K562 (cell line): ENCODE measurements around the gene PRKAA1. TPM values are rescaled to one million over a fixed set of nuclear protein-coding genes. Genes with fewer than 3 reads are reported as not detected.

Experiments used
- ATAC-seq: fragments of 200-7000 bp; cut with Tn5 transposase; 3 replicates; pipeline ENCODE4 v1.9.1; 2020; ENCODE audit warnings: moderate library complexity
- BruUV-seq: library from RNA; stranded (reverse); fragments of 400-500 nt; replicated peaks from 2 replicates; lab custom pipeline; 2021; lab: Mats Ljungman, UMichigan
- CTCF ChIA-PET: fragments of 300-600 bp; formaldehyde crosslinking; extraction: SDS; loops from one replicate; lab custom pipeline; 2021; ENCODE audit warnings: low intra/inter-chr PET ratio; lab: Yijun Ruan, JAX
- POLR2A ChIA-PET: fragments of 300-600, 350-650 bp; sonication (Branson Sonifier 250); formaldehyde crosslinking; extraction: SDS; loops from one replicate; lab custom pipeline; 2021; ENCODE audit warnings: antibody characterized with exemption, inconsistent platforms; lab: Yijun Ruan, JAX
- DNase-seq, 4 experiments: peaks; one replicate each; pipeline versions ENCODE4 v3.0.0 to v3.0.0-alpha.2; 2011 to 2018; ENCODE audit warnings: low spot score in 3 of 4, mixed read lengths in 3 of 4; ENCODE audit errors: extremely low read depth in 1 of 4
- FAIRE-seq: peaks from 2 replicates; lab custom pipeline; 2011; peaks lifted over from hg19 to GRCh38; lab: Jason Lieb, UNC
- H2AFZ ChIP-seq: 2 replicates; pipeline ENCODE4 v1.6.0; 2011; ENCODE audit warnings: low read depth, low read length, control low read depth, inconsistent platforms
- H3K27ac ChIP-seq: fragments of 200-600 bp; 3 replicates; pipeline ENCODE4 v1.8.0; 2011; ENCODE audit warnings: low read depth, mild to moderate bottlenecking, control low read depth, inconsistent platforms, low read length, moderate library complexity, mixed read lengths; ENCODE audit errors: extremely low read depth
- H3K27me3 ChIP-seq, 2 experiments: fragments of 300-600 bp in 1 of 2; 2 replicates in 1 of 2; 3 replicates in 1 of 2; pipeline versions ENCODE4 v1.6.0 to v1.8.0; 2011; ENCODE audit warnings: inconsistent platforms in 2 of 2, low read length in 2 of 2, mild to moderate bottlenecking in 1 of 2, mixed read lengths in 1 of 2, moderate library complexity in 1 of 2; ENCODE audit not compliant: control insufficient read depth in 2 of 2, insufficient read depth in 2 of 2
- H3K36me3 ChIP-seq: fragments of 300-600 bp; 3 replicates; pipeline ENCODE4 v1.8.0; 2011; ENCODE audit warnings: mild to moderate bottlenecking, low read length, inconsistent platforms; ENCODE audit not compliant: control insufficient read depth, insufficient read depth
- H3K4me1 ChIP-seq, 2 experiments: fragments of 200-600 bp in 1 of 2; replicated peaks in 1 of 2; 2 replicates in 1 of 2; 3 replicates in 1 of 2; pipeline versions ENCODE4 v1.5.1 to v1.8.0; 2011; ENCODE audit warnings: inconsistent platforms in 2 of 2, low read length in 2 of 2, mild to moderate bottlenecking in 1 of 2, mixed read lengths in 1 of 2, moderate library complexity in 1 of 2; ENCODE audit not compliant: control insufficient read depth in 2 of 2, insufficient read depth in 2 of 2
- H3K4me2 ChIP-seq: 2 replicates; pipeline ENCODE4 v1.6.1; 2011; ENCODE audit warnings: low read length, control low read depth, inconsistent platforms, mixed read lengths; ENCODE audit not compliant: insufficient read depth
- H3K4me3 ChIP-seq: fragments of 200-600 bp; sonication (generic), shearing (Covaris generic); 2 replicates; pipeline ENCODE4 v1.5.1; 2016; ENCODE audit warnings: control low read depth, inconsistent platforms
- H3K79me2 ChIP-seq: fragments of 200-600 bp; 3 replicates; pipeline ENCODE4 v1.8.0; 2011; ENCODE audit warnings: low read length, inconsistent platforms; ENCODE audit not compliant: control insufficient read depth, insufficient read depth
- H3K9ac ChIP-seq, 2 experiments: 2 replicates each; pipeline versions ENCODE4 v1.6.0 to v1.6.1; 2011; ENCODE audit warnings: low read depth in 2 of 2, low read length in 2 of 2, control low read depth in 1 of 2, inconsistent platforms in 1 of 2, mild to moderate bottlenecking in 1 of 2, mixed read lengths in 1 of 2; ENCODE audit not compliant: insufficient read depth in 1 of 2
- H3K9me1 ChIP-seq: one replicate; pipeline ENCODE4 v1.6.0; 2011; ENCODE audit warnings: inconsistent platforms, mild to moderate bottlenecking, low read length, moderate library complexity; ENCODE audit not compliant: control insufficient read depth, insufficient read depth
- H3K9me3 ChIP-seq: replicated peaks from 2 replicates; pipeline ENCODE4 v1.5.1; 2011; ENCODE audit warnings: low read depth, low read length, inconsistent platforms; ENCODE audit not compliant: control insufficient read depth, insufficient read depth
- H4K20me1 ChIP-seq: replicated peaks from 2 replicates; pipeline ENCODE4 v1.6.1; 2011; ENCODE audit warnings: low read length, inconsistent platforms, mixed read lengths; ENCODE audit not compliant: control insufficient read depth, insufficient read depth
- CEBPB ChIP-seq: fragments of 450-650 bp; IDR thresholded peaks from 2 replicates; pipeline ENCODE4 v1.6.1; 2016; ENCODE audit warnings: missing genetic modification characterization, missing compliant biosample characterization
- CEBPG ChIP-seq, 3 experiments: fragments of 200-800 bp in 1 of 3; sonication (Bioruptor generic) in 1 of 3; sonication (generic) in 1 of 3; formaldehyde crosslinking in 1 of 3; IDR thresholded peaks in 2 of 3; conservative IDR thresholded peaks in 1 of 3; 2 replicates each; pipeline versions ENCODE4 v1.6.1 to v1.8.0; 2016 to 2022; ENCODE audit warnings: missing compliant biosample characterization in 2 of 3, missing genetic modification characterization in 2 of 3, mild to moderate bottlenecking in 1 of 3, missing genetic modification reagents in 1 of 3
- DPF2 ChIP-seq: fragments of 450-650 bp; IDR thresholded peaks from 2 replicates; pipeline ENCODE4 v1.6.1; 2016
- FUS ChIP-seq: fragments of 200-400 bp; formaldehyde crosslinking; optimal IDR thresholded peaks from 2 replicates; pipeline ENCODE3; 2017; ENCODE audit warnings: low read depth, low read length
- HNRNPLL ChIP-seq: fragments of 200-400 bp; formaldehyde crosslinking; IDR thresholded peaks from 2 replicates; pipeline ENCODE4 v1.6.1; 2017; ENCODE audit warnings: low read length, low read depth, mild to moderate bottlenecking; ENCODE audit not compliant: poor library complexity, severe bottlenecking
- JUND ChIP-seq, 2 experiments: IDR thresholded peaks; 2 replicates in 1 of 2; 3 replicates in 1 of 2; pipeline ENCODE4 v1.6.1; 2011; ENCODE audit warnings: borderline replicate concordance in 2 of 2, low read depth in 2 of 2, low read length in 2 of 2, improper control_type of control experiment in 1 of 2, missing biosample characterization in 1 of 2, missing genetic modification characterization in 1 of 2, missing genetic modification reagents in 1 of 2
- RFX1 ChIP-seq: fragments of 450-650 bp; IDR thresholded peaks from 2 replicates; pipeline ENCODE4 v1.6.1; 2016; ENCODE audit warnings: mild to moderate bottlenecking, moderate library complexity
- ZNF140 ChIP-seq: fragments of 250-450 bp; sonication (Bioruptor Pico); IDR thresholded peaks from 2 replicates; pipeline ENCODE4 v1.8.0; 2021; ENCODE audit warnings: moderate library complexity, mild to moderate bottlenecking, inconsistent platforms
- ZNF165 ChIP-seq: fragments of 250-450 bp; sonication (Bioruptor Pico); IDR thresholded peaks from 2 replicates; pipeline ENCODE4 v1.4.0; 2020; ENCODE audit warnings: borderline replicate concordance
- WGBS: fragments of 100-300 bp; shearing (Covaris generic); methylation state at CpG from one replicate; pipeline ENCODE4 v1.1.6; 2016; ENCODE audit warnings: low coverage, mixed read lengths; ENCODE audit not compliant: insufficient coverage; ENCODE audit errors: missing lambda C conversion rate; 5-methylcytosine and 5-hydroxymethylcytosine counted together
- in situ Hi-C: fragments of 300-500 bp; cut with MboI; formaldehyde crosslinking; loops from 4 replicates; pipeline ENCODE4 v1.15.0; 2018; ENCODE audit warnings: inconsistent platforms, mixed read lengths
- intact Hi-C: fragments of 100-400 bp; cut with micrococcal nuclease; formaldehyde crosslinking; loops from 2 replicates; pipeline ENCODE4 v1.14.2; 2022
- polyA plus RNA-seq, 8 experiments: library from polyadenylated mRNA; depleted of rRNA in 4 of 8; stranded (reverse) in 5 of 8; unstranded in 3 of 8; fragments of >200 nt; fragmentation: Nextera tagmentation in 2 of 8; fragmentation: Illumina TruSeq in 1 of 8; extraction: Ambion mirVana in 2 of 8; extraction: Trizol in 1 of 8; gene quantifications; 2 replicates each; pipeline versions ENCODE4 v1.2.1 to v1.2.3, GENCODE V29; 2011 to 2014; ENCODE audit warnings: inconsistent platforms in 1 of 8, missing spikeins in 1 of 8
- total RNA-seq, 7 experiments: library from RNA; depleted of rRNA in 6 of 7; stranded (reverse); fragments of >200 nt in 6 of 7; fragmentation: Illumina TruSeq in 2 of 7; extraction: Trizol in 2 of 7; gene quantifications; 2 replicates each; pipeline versions ENCODE4 v1.2.1 to v1.2.3, GENCODE V29; 2011 to 2021; ENCODE audit warnings: low replicate concordance in 1 of 7
- TF ChIP-seq, protein P1 (sequence below): fragments of 450-650 bp; IDR thresholded peaks from 2 replicates; pipeline ENCODE4 v1.6.1; 2018; ENCODE audit not compliant: partially characterized antibody
- TF ChIP-seq, protein P2 (sequence below): sonication (generic); IDR thresholded peaks from 2 replicates; pipeline ENCODE4 v1.6.1; 2016

The PRKAA1 gene
- total and polyA plus RNA-seq, 9 of the 15 experiments (the other 6 are each of a cell fraction or from before 2014, with no cell fraction given), result 24.5 to 84.0 (median 51.4) TPM

DNA sequence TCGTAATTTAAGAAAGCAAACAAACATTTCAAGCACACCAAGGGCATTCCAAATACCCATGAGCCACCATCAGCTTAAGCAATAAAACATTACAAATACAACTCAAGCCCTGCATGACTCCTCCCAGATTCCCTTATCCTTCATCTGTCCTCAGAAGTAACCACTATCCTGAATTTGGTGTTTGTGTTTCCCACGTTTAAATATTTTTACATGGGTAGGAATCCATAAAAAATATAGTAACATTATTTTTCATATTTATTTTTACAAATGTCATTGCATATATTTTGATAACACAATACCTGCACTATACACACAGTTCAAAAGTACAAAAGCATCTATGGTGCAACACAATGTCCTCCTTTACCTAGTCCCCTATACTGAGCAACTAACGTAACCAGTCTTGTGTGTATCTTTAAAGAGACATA, 6.4 kb downstream of the PRKAA1 start:
- H4K20me1 ChIP-seq, result peaks cover 13% of the 10 kb centered on the region
- H3K9ac ChIP-seq, result no peak overlapping the region
- DNase-seq (peak in 2 of 4 experiments; percentile 41 to 53), FAIRE-seq (no peak), ATAC-seq (peak; percentile 81)
- H3K27me3 ChIP-seq, result no peaks in the 10 kb centered on the region; a peak in 1 of 5 replicates
- H3K4me1 ChIP-seq, result peaks cover 15 to 32% of the 10 kb centered on the region in 2 experiments; a peak in 4 of 5 replicates
- H3K4me3 ChIP-seq, result no peak overlapping the region
- ChIA-PET CTCF (interaction anchor here (0.6 kb wide), 1 partner anchor 44 kb away, joined by 3 read pairs; no protein-coding TSS in a partner anchor), POLR2A (interaction anchor here (0.7 to 1.6 kb wide), 7 partner anchors 10 to 45 kb away, joined by 3 to 7 read pairs (median 4); partner anchors contain the start of gene TTC33)
- no peak overlapping the region; the same call in 1 of the 2 replicates for H3K4me2 ChIP-seq
- intact Hi-C loops (no loop called here), in situ Hi-C loops (no loop called here)
- no peaks in the 10 kb centered on the region for H3K9me1 ChIP-seq
- H3K36me3 ChIP-seq, result peaks cover 39% of the 10 kb centered on the region; the same call in 2 of the 3 replicates
- no TSS peak for BruUV-seq
- WGBS, result 12% methylated on average over 3 of the region's 3 CpGs
- TF ChIP-seq DPF2, result peak; percentile 30; the same call in 1 of the 2 replicates
- TF ChIP-seq ZNF140 (CRISPR knock-in tag), result no peak
- no peak for TF ChIP-seq CEBPG (CRISPR knock-in tag; IDR thresholded peaks at IDR 0.05)
- peak in 1 of 2 experiments; percentile 58; a peak in 3 of 4 replicates for TF ChIP-seq CEBPG (tag; conservative IDR thresholded peaks at IDR 0.05 in 1 of 2, IDR thresholded peaks at IDR 0.05 in 1 of 2)
- TF ChIP-seq, protein P1, sequence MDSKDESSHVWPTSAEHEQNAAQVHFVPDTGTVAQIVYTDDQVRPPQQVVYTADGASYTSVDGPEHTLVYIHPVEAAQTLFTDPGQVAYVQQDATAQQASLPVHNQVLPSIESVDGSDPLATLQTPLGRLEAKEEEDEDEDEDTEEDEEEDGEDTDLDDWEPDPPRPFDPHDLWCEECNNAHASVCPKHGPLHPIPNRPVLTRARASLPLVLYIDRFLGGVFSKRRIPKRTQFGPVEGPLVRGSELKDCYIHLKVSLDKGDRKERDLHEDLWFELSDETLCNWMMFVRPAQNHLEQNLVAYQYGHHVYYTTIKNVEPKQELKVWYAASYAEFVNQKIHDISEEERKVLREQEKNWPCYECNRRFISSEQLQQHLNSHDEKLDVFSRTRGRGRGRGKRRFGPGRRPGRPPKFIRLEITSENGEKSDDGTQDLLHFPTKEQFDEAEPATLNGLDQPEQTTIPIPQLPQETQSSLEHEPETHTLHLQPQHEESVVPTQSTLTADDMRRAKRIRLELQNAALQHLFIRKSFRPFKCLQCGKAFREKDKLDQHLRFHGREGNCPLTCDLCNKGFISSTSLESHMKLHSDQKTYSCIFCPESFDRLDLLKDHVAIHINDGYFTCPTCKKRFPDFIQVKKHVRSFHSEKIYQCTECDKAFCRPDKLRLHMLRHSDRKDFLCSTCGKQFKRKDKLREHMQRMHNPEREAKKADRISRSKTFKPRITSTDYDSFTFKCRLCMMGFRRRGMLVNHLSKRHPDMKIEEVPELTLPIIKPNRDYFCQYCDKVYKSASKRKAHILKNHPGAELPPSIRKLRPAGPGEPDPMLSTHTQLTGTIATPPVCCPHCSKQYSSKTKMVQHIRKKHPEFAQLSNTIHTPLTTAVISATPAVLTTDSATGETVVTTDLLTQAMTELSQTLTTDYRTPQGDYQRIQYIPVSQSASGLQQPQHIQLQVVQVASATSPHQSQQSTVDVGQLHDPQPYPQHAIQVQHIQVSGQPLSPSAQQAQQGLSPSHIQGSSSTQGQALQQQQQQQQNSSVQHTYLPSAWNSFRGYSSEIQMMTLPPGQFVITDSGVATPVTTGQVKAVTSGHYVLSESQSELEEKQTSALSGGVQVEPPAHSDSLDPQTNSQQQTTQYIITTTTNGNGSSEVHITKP, result peak; percentile 49
- peak; percentile 60 for TF ChIP-seq HNRNPLL
- no peak for TF ChIP-seq ZNF165
- TF ChIP-seq, protein P2, sequence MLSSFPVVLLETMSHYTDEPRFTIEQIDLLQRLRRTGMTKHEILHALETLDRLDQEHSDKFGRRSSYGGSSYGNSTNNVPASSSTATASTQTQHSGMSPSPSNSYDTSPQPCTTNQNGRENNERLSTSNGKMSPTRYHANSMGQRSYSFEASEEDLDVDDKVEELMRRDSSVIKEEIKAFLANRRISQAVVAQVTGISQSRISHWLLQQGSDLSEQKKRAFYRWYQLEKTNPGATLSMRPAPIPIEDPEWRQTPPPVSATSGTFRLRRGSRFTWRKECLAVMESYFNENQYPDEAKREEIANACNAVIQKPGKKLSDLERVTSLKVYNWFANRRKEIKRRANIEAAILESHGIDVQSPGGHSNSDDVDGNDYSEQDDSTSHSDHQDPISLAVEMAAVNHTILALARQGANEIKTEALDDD, result peak; percentile 94
- TF ChIP-seq JUND (IDR thresholded peaks at IDR 0.05; ENCODE audit: borderline replicate concordance, low read depth, low read length), result 0 out of 2 replicates have a peak, but pooled peaks have one; percentile 4
- TF ChIP-seq JUND (tag; IDR thresholded peaks at IDR 0.05; ENCODE audit: borderline replicate concordance, low read depth, low read length), result no peak
- TF ChIP-seq RFX1, result no peak
- peak; percentile 62 for TF ChIP-seq CEBPB (tag)
- TF ChIP-seq FUS, result no peak
- peaks cover 100% of the 10 kb centered on the region for H3K79me2 ChIP-seq
- peak overlapping the region; percentile 15; the same call in 1 of the 3 replicates for H3K27ac ChIP-seq
- H3K9me3 ChIP-seq, result no peaks in the 10 kb centered on the region
- no peak overlapping the region for H2AFZ ChIP-seq
